Measurements from ENCODE around the gene MMP17.

The MMP17 gene

DNA sequence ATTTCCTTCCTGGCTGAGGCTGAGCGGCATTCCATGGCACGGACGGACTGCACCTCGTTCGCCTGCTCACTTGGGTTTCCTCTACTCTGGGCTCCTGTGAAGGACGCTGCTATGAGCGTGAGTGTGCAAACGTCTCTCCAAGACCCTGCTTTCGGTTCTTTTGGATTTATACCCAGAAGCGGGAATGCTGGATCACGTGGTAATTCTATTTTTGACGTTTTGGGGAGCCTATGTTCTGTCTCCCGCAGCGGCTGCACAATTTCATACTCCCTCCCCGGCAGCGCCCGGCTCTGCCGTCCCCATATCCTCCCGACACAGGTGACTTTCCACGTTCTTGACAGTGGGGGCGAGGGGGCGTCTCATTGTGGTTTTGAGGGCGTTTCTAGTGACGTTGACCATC lies 20.6 kb downstream of the MMP17 start:
- TF ChIP-seq TRIM28 (IDR thresholded peaks at IDR 0.05; ENCODE audit: borderline replicate concordance, low read length) (no peak), ZNF311 (tag by site-specific recombination; IDR thresholded peaks at IDR 0.05; ENCODE audit: borderline replicate concordance) (no peak), ZFP69B (tag by site-specific recombination; IDR thresholded peaks at IDR 0.05) (no peak), ZNF19 (tag by site-specific recombination; IDR thresholded peaks at IDR 0.05; ENCODE audit: low read depth) (no peak), ZBTB1 (tag by site-specific recombination; IDR thresholded peaks at IDR 0.05) (no peak), ZNF792 (tag by site-specific recombination; IDR thresholded peaks at IDR 0.05) (no peak), OVOL3 (tag by site-specific recombination; IDR thresholded peaks at IDR 0.05) (no peak), ZNF658 (tag by site-specific recombination; IDR thresholded peaks at IDR 0.05) (no peak), SCRT2 (tag by site-specific recombination; IDR thresholded peaks at IDR 0.05) (no peak), GLI2 (tag by site-specific recombination; IDR thresholded peaks at IDR 0.05; ENCODE audit: borderline replicate concordance, low read depth) (no peak), SP2 (tag by site-specific recombination; IDR thresholded peaks at IDR 0.05) (no peak)
- no peaks in the 10 kb centered on the region for H3K9me3 ChIP-seq (ENCODE audit: control insufficient read depth, insufficient read depth, low read depth, low read length)
- H3K4me3 ChIP-seq (ENCODE audit: low read depth, low read length) = no peak overlapping the region
- CTCF ChIA-PET = no interaction called here
- no peaks in the 10 kb centered on the region for H3K4me1 ChIP-seq (ENCODE audit: control insufficient read depth, insufficient read depth, low read length)
- no peak overlapping the region for H3K27ac ChIP-seq (ENCODE audit: extremely low read depth, low read depth, low read length)
- H3K36me3 ChIP-seq (ENCODE audit: control insufficient read depth in 2 of 2, insufficient read depth in 1 of 2, low read length in 2 of 2) = peaks cover 0 to 3% of the 10 kb centered on the region in 2 experiments; a peak in 1 of 3 replicates
- POLR2A ChIA-PET = no interaction called here

DNA sequence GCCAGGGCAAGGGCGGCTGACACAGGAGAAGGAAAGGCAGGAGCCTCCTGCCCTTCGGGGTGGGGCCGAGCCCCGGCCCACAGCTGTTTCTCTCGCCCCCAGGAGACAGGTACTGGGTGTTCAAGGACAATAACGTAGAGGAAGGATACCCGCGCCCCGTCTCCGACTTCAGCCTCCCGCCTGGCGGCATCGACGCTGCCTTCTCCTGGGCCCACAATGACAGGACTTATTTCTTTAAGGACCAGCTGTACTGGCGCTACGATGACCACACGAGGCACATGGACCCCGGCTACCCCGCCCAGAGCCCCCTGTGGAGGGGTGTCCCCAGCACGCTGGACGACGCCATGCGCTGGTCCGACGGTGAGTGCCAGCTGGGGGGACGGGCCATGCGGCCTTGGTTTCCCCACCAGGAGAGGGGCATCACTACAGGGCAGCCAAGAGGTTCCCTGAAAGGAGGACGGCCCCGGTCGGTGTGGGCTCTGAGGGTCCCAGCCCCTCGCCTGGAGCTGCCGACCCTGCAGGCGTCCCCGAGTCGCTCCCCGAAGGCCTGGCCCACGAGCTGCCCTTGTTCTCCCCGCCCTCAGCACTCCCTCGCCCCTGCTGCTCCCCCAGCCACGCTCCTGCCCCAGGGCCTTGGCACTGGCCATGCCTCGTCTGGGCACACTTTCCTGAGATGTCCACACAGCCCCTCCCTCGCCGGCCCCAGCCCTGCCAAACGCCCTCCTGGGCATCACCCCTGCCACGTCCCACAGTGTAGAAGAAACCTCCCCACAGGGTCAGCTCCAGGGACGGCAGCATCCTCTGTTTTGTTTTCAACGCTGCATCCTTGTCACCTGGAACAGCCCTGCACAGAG lies 21.7 kb downstream of the MMP17 start:
- Histone ChIP-seq H3K4me3 (ENCODE audit: low read depth, low read length) (no peak overlapping the region), H3K36me3 (ENCODE audit: control insufficient read depth in 2 of 2, insufficient read depth in 1 of 2, low read length in 2 of 2) (peaks cover 0 to 3% of the 10 kb centered on the region in 2 experiments; a peak in 1 of 3 replicates), H3K9me3 (ENCODE audit: control insufficient read depth, insufficient read depth, low read depth, low read length) (no peaks in the 10 kb centered on the region), H3K4me1 (ENCODE audit: control insufficient read depth, insufficient read depth, low read length) (no peaks in the 10 kb centered on the region), H3K27ac (ENCODE audit: extremely low read depth, low read depth, low read length) (no peak overlapping the region)
- ChIA-PET POLR2A (no interaction called here), CTCF (no interaction called here)
- TF ChIP-seq ZNF792 (tag by site-specific recombination; IDR thresholded peaks at IDR 0.05) (no peak), ZNF626 (tag by site-specific recombination; IDR thresholded peaks at IDR 0.05) (no peak), ZNF623 (tag by site-specific recombination; IDR thresholded peaks at IDR 0.05) (peak; percentile 88), ZNF274 (IDR thresholded peaks at IDR 0.05; ENCODE audit: low read length) (no peak), ZNF274 (tag by site-specific recombination; IDR thresholded peaks at IDR 0.05; ENCODE audit: borderline replicate concordance) (no peak), ZBTB1 (tag by site-specific recombination; IDR thresholded peaks at IDR 0.05) (no peak), ZNF114 (tag by site-specific recombination; IDR thresholded peaks at IDR 0.05) (no peak), ZNF701 (tag by site-specific recombination; IDR thresholded peaks at IDR 0.05) (no peak)

DNA sequence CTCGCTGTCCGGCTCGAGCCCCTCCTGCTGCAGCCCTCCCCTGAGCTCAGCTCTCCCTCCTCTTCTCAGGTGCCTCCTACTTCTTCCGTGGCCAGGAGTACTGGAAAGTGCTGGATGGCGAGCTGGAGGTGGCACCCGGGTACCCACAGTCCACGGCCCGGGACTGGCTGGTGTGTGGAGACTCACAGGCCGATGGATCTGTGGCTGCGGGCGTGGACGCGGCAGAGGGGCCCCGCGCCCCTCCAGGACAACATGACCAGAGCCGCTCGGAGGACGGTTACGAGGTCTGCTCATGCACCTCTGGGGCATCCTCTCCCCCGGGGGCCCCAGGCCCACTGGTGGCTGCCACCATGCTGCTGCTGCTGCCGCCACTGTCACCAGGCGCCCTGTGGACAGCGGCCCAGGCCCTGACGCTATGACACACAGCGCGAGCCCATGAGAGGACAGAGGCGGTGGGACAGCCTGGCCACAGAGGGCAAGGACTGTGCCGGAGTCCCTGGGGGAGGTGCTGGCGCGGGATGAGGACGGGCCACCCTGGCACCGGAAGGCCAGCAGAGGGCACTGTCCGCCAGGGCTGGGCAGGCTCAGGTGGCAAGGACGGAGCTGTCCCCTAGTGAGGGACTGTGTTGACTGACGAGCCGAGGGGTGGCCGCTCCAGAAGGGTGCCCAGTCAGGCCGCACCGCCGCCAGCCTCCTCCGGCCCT lies 22.8 kb downstream of the MMP17 start:
- H3K9me3 ChIP-seq (ENCODE audit: control insufficient read depth, insufficient read depth, low read depth, low read length) = no peaks in the 10 kb centered on the region
- ChIA-PET POLR2A (no interaction called here), CTCF (interaction anchor here (0.6 to 0.9 kb wide), 3 partner anchors 62 to 98 kb away, joined by 3 to 5 read pairs (median 3); no protein-coding TSS in a partner anchor)
- H3K27ac ChIP-seq (ENCODE audit: extremely low read depth, low read depth, low read length) = no peak overlapping the region
- H3K4me3 ChIP-seq (ENCODE audit: low read depth, low read length) = no peak overlapping the region
- H3K4me1 ChIP-seq (ENCODE audit: control insufficient read depth, insufficient read depth, low read length) = no peaks in the 10 kb centered on the region
- H3K36me3 ChIP-seq (ENCODE audit: control insufficient read depth in 2 of 2, insufficient read depth in 1 of 2, low read length in 2 of 2) = no peaks in the 10 kb centered on the region
- no peak for TF ChIP-seq KLF8 (tag by site-specific recombination; IDR thresholded peaks at IDR 0.05)
- peak; percentile 36; the same call in 1 of the 2 replicates for TF ChIP-seq ZNF600 (tag by site-specific recombination; IDR thresholded peaks at IDR 0.05)
- no peak for TF ChIP-seq ZBTB8A (tag by site-specific recombination; IDR thresholded peaks at IDR 0.05)
- no peak for TF ChIP-seq ZNF132 (tag by site-specific recombination; IDR thresholded peaks at IDR 0.05; ENCODE audit: borderline replicate concordance)
- no peak for TF ChIP-seq ZNF677 (tag by site-specific recombination; IDR thresholded peaks at IDR 0.05)
- TF ChIP-seq ZNF157 (tag by site-specific recombination; IDR thresholded peaks at IDR 0.05) = no peak
- no peak for TF ChIP-seq OSR2 (tag by site-specific recombination; IDR thresholded peaks at IDR 0.05)
- TF ChIP-seq, protein P1, sequence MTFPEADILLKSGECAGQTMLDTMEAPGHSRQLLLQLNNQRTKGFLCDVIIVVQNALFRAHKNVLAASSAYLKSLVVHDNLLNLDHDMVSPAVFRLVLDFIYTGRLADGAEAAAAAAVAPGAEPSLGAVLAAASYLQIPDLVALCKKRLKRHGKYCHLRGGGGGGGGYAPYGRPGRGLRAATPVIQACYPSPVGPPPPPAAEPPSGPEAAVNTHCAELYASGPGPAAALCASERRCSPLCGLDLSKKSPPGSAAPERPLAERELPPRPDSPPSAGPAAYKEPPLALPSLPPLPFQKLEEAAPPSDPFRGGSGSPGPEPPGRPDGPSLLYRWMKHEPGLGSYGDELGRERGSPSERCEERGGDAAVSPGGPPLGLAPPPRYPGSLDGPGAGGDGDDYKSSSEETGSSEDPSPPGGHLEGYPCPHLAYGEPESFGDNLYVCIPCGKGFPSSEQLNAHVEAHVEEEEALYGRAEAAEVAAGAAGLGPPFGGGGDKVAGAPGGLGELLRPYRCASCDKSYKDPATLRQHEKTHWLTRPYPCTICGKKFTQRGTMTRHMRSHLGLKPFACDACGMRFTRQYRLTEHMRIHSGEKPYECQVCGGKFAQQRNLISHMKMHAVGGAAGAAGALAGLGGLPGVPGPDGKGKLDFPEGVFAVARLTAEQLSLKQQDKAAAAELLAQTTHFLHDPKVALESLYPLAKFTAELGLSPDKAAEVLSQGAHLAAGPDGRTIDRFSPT (tag by site-specific recombination; IDR thresholded peaks at IDR 0.05) = 0 out of 2 replicates have a peak, but pooled peaks have one; percentile 12
- TF ChIP-seq ZNF266 (tag by site-specific recombination; IDR thresholded peaks at IDR 0.05; ENCODE audit: low read depth) = no peak
- TF ChIP-seq, protein P2, sequence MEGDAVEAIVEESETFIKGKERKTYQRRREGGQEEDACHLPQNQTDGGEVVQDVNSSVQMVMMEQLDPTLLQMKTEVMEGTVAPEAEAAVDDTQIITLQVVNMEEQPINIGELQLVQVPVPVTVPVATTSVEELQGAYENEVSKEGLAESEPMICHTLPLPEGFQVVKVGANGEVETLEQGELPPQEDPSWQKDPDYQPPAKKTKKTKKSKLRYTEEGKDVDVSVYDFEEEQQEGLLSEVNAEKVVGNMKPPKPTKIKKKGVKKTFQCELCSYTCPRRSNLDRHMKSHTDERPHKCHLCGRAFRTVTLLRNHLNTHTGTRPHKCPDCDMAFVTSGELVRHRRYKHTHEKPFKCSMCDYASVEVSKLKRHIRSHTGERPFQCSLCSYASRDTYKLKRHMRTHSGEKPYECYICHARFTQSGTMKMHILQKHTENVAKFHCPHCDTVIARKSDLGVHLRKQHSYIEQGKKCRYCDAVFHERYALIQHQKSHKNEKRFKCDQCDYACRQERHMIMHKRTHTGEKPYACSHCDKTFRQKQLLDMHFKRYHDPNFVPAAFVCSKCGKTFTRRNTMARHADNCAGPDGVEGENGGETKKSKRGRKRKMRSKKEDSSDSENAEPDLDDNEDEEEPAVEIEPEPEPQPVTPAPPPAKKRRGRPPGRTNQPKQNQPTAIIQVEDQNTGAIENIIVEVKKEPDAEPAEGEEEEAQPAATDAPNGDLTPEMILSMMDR (tag by site-specific recombination; IDR thresholded peaks at IDR 0.05) = peak; percentile 78
- TF ChIP-seq HOXC10 (CRISPR knock-in tag; IDR thresholded peaks at IDR 0.05) = no peak
- no peak for TF ChIP-seq ZNF175 (tag by site-specific recombination; IDR thresholded peaks at IDR 0.05)
- no peak for TF ChIP-seq ZNF311 (tag by site-specific recombination; IDR thresholded peaks at IDR 0.05; ENCODE audit: borderline replicate concordance)
